GM23338 (cell line): ENCODE data around the gene ANKRD40CL.

Source experiments
- CREB1 ChIP-seq: fragments of 250-450 bp; sonication (Bioruptor Pico); IDR thresholded peaks from 2 replicates; pipeline ENCODE4 v1.5.0; 2020; ENCODE audit warnings: low read depth, mild to moderate bottlenecking, moderate library complexity
- CTCF ChIP-seq, 2 experiments: fragments of 200-600 bp in 1 of 2; sonication (generic) in 1 of 2; conservative IDR thresholded peaks; 2 replicates each; pipeline versions ENCODE4 v1.5.1 to v1.6.1; 2016 to 2017; ENCODE audit warnings: antibody characterized with exemption in 2 of 2, low read depth in 2 of 2, mild to moderate bottlenecking in 2 of 2, moderate library complexity in 1 of 2
- EZH2 ChIP-seq: fragments of 200-600 bp; sonication (generic); IDR thresholded peaks from one replicate; pipeline ENCODE4 v1.8.0; 2017; ENCODE audit warnings: antibody characterized with exemption, mild to moderate bottlenecking, low read depth; ENCODE audit not compliant: unreplicated experiment
- EZH2phosphoT487 ChIP-seq: fragments of 200-600 bp; sonication (generic); IDR thresholded peaks from one replicate; pipeline ENCODE4 v1.8.1; 2018; ENCODE audit warnings: antibody characterized with exemption; ENCODE audit not compliant: unreplicated experiment
- JUNB ChIP-seq: IDR thresholded peaks from one replicate; pipeline ENCODE4 v1.6.1; 2016; ENCODE audit warnings: antibody characterized with exemption; ENCODE audit not compliant: unreplicated experiment
- NANOG ChIP-seq: IDR thresholded peaks from 2 replicates; pipeline ENCODE4 v1.6.1; 2016; ENCODE audit warnings: antibody characterized with exemption, borderline replicate concordance
- POLR2AphosphoS5 ChIP-seq: IDR thresholded peaks from 2 replicates; pipeline ENCODE4 v1.6.1; 2016; ENCODE audit warnings: antibody characterized with exemption, low read depth
- ZNF114 ChIP-seq: fragments of 250-450 bp; sonication (Bioruptor Pico); IDR thresholded peaks from 2 replicates; pipeline ENCODE4 v1.5.0; 2020; ENCODE audit warnings: mild to moderate bottlenecking, moderate library complexity
- ZNF331 ChIP-seq: fragments of 250-450 bp; sonication (Bioruptor Pico); IDR thresholded peaks from 2 replicates; pipeline ENCODE4 v1.5.0; 2020; ENCODE audit warnings: low read depth, mild to moderate bottlenecking, moderate library complexity
- TF ChIP-seq, protein P1 (sequence below): IDR thresholded peaks from one replicate; pipeline ENCODE4 v1.6.1; 2018; ENCODE audit warnings: antibody characterized with exemption; ENCODE audit not compliant: unreplicated experiment

GRCh38 chr17:50799582-50799981 lies 32.3 kb upstream of the ANKRD40CL start:
- TF ChIP-seq CTCF (conservative IDR thresholded peaks at IDR 0.05; ENCODE audit: low read depth in 2 of 2), result no peak
- no peak for TF ChIP-seq EZH2phosphoT487
- no peak for TF ChIP-seq EZH2
- TF ChIP-seq, protein P1, sequence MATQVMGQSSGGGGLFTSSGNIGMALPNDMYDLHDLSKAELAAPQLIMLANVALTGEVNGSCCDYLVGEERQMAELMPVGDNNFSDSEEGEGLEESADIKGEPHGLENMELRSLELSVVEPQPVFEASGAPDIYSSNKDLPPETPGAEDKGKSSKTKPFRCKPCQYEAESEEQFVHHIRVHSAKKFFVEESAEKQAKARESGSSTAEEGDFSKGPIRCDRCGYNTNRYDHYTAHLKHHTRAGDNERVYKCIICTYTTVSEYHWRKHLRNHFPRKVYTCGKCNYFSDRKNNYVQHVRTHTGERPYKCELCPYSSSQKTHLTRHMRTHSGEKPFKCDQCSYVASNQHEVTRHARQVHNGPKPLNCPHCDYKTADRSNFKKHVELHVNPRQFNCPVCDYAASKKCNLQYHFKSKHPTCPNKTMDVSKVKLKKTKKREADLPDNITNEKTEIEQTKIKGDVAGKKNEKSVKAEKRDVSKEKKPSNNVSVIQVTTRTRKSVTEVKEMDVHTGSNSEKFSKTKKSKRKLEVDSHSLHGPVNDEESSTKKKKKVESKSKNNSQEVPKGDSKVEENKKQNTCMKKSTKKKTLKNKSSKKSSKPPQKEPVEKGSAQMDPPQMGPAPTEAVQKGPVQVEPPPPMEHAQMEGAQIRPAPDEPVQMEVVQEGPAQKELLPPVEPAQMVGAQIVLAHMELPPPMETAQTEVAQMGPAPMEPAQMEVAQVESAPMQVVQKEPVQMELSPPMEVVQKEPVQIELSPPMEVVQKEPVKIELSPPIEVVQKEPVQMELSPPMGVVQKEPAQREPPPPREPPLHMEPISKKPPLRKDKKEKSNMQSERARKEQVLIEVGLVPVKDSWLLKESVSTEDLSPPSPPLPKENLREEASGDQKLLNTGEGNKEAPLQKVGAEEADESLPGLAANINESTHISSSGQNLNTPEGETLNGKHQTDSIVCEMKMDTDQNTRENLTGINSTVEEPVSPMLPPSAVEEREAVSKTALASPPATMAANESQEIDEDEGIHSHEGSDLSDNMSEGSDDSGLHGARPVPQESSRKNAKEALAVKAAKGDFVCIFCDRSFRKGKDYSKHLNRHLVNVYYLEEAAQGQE, result no peak
- TF ChIP-seq POLR2AphosphoS5, result no peak
- TF ChIP-seq NANOG, result no peak
- no peak for TF ChIP-seq CREB1 (CRISPR knock-in tag)
- TF ChIP-seq JUNB, result no peak
- no peak for TF ChIP-seq ZNF331
- TF ChIP-seq ZNF114 (CRISPR knock-in tag), result no peak
